GOT3 (cell line): ENCODE measurements around the gene IPO7.
"Not testable (repeated sequence)": the region's sequence is repeated elsewhere in the genome, so short reads cannot be mapped to it uniquely, and the experiment has no call there.

Source experiments
- DNase-seq: peaks from one replicate; lab custom pipeline; 2025; ENCODE audit warnings: mixed read lengths; lab: John Stamatoyannopoulos, UW

Gene IPO7

GRCh38 chr11:9384535-9385326, at the start of gene IPO7:
Gene IPO7 (plus strand): TSS chr11:9384652. CDS start chr11:9384764, 112 bp downstream.
- peak; percentile 30 for DNase-seq

GRCh38 chr11:9341638-9342178, 42.7 kb upstream of the IPO7 start:
- no peak for DNase-seq

- no peak for DNase-seq
Observed at GRCh38 chr11:9344061-9344680, 40.3 kb upstream of the IPO7 start.

DNA sequence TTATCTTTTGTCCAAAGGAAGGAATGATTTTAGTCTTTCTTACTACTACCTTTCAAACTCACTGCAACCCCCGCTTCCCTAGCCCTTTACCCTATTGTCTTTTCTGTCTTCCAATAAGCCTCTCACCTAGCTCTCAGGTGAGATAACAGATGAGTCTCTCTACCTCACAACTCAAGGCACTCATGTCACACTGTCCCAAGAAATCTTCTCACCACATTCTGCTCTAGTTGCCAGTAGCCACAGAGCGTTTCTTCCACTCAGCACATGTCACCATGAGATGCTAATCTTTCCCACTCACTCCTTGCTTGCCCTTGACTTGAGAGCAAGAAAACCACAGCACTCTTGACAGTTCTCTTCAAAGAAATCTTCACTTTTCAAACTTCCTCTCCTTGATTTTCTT, 37.4 kb upstream of the IPO7 start:
- DNase-seq: no peak

DNA sequence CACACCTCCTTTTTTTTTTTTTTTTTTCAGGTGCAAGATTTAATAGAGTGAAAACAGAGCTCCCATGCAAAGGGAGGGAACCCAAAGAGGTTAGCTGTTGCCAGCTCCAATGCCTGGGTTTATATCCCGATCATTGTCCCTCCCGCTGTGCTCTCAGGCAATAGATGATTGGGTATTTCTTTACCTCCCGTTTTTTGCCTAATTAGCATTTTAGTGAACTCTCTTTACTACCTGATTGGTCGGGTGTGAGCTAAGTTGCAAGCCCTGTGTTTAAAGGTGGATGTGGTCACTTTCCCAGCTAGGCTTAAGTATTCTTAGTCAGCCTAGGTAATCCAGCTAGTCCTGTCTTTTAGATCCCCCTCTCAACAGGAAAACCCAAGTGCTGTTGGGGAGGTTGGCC, 36.7 kb upstream of the IPO7 start:
- not testable (repeated sequence) for DNase-seq

GRCh38 chr11:9351321-9351881, 33.1 kb upstream of the IPO7 start:
- DNase-seq: no peak

- no peak for DNase-seq
Observed at GRCh38 chr11:9357041-9357440, 27.4 kb upstream of the IPO7 start.

- DNase-seq: not testable (repeated sequence)
Observed at GRCh38 chr11:9360862-9361622, 23.4 kb upstream of the IPO7 start.

DNA sequence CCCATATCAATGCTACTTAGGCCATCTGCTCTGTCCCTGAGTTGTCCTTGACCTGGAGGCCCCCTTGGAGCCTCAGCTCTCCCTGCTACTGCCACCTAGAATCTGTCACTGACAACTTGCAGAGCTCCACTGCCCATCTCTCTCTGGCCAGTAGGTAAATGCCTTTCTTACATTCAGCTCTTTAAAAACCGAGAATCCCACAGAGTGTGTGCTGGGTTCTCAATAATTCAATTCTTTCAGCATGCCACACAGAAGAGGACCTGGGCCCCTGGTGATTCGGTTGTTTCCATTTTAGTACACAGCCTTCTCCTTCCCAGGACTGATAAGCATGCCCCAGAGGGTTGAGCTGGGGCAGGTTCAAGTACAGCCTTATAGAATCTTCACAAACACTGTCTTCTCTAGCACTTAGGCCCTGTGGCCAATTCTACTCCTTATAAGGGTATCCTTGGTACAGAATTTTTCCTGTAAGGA, 22.0 kb upstream of the IPO7 start:
- DNase-seq: no peak

DNA sequence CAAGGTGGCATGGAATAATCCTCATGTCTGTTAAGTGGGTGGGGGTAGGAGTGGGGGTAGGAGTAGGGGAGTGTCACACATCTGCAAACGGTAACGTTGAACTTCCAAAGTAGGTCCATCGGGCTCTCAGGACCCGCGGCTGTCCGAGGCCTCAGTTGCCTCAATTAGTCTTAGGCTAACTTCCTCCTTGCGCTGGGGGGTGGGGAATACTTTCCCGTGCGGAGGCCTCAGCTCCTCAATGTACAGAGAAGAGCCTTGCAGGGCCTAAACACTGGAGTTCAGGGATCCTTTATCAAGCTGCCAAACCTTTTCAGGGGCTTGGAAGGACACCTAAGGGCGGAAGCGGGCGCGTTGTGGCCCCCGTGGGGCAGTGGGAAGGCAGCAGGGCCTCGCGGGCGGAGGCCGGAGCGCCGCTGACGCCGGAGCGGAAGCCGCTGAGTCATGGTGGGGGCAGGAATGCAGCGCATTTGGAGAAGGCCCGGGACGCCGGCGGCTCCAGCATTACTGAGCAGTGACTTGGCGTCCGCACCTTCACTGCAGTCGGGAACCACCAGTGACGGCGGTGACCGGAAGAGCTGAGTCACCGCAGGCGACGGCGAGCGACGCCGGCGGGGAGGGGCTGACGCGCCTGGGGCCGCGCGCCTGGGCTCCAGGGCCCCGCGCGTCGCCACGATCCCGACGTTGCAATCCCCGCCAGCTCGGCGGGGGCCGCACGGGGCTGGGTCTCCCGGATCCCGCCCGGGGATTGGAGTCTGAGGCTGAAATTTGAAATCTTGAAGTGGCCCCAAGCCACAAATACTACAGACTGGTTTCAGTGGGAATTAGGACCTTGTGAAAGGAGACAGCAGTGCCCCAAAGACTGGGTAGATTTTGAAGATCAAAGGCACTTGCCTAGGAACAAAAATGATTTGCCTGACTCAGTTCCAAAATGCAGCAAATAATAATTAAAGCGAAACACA, 20.2 kb upstream of the IPO7 start:
- DNase-seq: peak; percentile 47

- no peak for DNase-seq
Observed at GRCh38 chr11:9367551-9367950, 16.9 kb upstream of the IPO7 start.

DNA sequence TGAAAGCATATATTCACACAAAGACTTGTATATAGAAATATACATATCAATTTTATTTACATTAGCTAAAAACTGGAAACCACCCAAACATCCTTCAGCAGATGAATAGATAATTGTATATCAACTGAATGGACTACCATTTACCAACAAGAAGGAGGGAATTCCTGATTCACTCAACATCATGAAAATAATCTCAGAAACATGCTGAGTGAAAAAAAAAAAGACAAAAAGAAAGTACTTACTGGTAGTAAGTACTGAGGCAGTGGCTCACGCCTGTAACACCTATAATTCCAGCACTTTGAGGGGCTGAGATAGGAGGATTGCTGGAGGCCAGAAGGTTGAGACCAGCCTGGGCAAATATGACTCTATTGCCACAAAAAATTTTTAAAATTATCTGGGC, 7.4 kb upstream of the IPO7 start:
- DNase-seq: no peak

- DNase-seq: no peak
Observed at GRCh38 chr11:9379041-9379440, 5.4 kb upstream of the IPO7 start.

- no peak for DNase-seq
Observed at GRCh38 chr11:9380773-9381172, 3.7 kb upstream of the IPO7 start.

- no peak for DNase-seq
Observed at GRCh38 chr11:9385327-9385899, 961 bp downstream of the IPO7 start.

DNA sequence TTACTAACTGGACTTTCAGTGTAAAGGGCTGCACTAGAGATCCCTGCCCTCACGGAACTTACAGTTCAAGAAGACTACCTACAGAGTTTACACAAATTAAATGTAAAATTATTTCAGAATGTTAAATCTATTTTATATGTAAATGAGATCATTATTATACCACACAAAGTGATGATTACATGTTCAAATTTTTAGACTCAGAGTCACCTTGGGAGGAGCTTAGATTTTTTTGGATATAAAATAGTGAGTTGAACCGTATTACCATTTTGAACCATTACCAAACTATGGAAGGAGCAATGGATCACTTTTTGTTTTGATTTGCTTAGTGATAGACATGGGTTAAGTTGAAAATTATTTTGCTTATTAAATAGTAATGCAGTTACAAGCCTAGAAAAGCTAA, 1.6 kb downstream of the IPO7 start:
- DNase-seq: no peak

DNA sequence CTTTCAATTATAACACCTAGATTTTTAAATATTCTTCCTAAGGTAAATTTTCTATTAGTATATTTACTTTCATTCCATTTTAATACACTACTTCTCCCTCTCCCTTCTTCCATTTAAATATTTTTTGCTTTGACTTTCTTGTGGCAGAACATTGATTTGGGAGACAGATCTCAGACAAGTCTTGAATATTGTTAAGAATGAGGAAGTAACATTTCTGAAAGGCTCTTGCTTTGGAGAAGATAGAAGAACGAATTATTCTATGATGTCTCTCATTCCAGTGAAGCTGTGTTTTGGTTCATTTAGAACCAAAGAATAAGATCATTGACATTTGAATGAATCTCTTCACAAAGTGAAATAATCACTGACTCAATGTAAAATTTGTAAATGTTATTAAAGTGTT, 2.4 kb downstream of the IPO7 start:
- no peak for DNase-seq

DNA sequence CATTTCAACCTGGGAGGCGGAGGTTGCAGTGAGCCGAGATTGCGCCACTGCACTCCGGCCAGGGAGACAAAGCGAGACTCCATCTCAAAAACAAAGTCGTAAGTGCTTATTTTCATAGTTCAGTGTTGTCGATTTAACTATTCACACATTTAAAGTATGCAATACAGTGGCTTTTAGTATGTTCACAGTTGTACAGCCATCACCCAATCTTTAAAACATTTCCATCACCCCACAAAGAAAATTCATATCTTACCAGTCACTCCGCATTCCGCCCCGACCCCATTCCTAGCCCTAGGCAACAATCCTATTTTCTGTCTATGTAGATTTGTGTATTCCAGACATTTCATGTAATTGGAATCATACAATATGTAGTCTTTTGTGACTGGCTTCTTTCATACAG, 11.9 kb downstream of the IPO7 start:
- DNase-seq: no peak

DNA sequence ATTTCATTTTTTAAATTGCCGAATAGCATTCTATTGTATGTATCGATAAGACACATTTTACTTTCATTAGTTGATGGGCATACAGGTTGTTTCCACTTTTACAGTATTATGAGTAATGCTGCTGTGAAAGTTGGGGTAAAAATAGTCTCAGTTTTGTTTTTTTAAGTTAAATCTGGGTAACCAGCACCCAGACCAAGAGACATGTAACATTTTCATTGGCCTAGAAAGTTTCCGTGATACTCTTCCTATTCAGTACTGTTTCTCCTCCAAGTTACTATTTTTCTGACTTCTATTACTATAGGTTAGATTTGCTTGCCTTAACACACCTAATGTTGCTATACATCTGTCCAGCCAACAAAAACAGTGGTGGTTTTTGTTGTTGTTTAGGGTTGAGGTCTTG, 12.3 kb downstream of the IPO7 start:
- no peak for DNase-seq
